Choroid plexus epithelial cell (primary cell): ENCODE data around the gene STH.
"Not testable (repeated sequence)": the region's sequence is repeated elsewhere in the genome, so short reads cannot be mapped to it uniquely, and the experiment has no call there.

Experiments
- DNase-seq: peaks from one replicate; pipeline ENCODE4 v3.0.0-alpha.2; 2010; ENCODE audit warnings: low read depth
- H3K4me3 ChIP-seq: 2 replicates; pipeline ENCODE4 v1.5.1; 2011; ENCODE audit warnings: low read depth, mild to moderate bottlenecking, control low read depth, low read length, moderate library complexity
- TF ChIP-seq, protein P1 (sequence below): conservative IDR thresholded peaks from 2 replicates; pipeline ENCODE4 v1.5.1; 2011; ENCODE audit warnings: low read depth, mild to moderate bottlenecking, control low read depth, inconsistent platforms, low read length, moderate library complexity

STH gene

DNA sequence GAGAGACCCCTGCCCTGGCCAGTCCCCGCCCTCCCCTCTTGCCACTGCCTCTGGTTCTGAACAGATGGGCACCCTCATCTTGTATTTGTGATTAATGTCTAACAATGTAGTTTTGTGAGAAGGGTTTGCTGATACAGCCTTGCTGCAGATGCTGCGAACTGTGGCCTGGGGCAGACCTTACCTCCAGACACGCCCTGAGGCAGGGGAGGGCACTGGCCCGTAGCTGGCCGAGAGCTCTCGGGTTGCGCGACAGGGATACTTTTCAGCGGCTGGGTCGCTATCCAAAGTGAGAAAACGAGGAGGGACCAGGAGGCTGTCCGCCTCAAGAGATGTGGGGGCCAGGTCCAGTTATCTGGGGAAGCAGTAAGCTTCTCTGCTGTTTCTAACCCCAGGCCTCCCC, 21.9 kb downstream of the STH start:
- no peak for DNase-seq
- TF ChIP-seq, protein P1, sequence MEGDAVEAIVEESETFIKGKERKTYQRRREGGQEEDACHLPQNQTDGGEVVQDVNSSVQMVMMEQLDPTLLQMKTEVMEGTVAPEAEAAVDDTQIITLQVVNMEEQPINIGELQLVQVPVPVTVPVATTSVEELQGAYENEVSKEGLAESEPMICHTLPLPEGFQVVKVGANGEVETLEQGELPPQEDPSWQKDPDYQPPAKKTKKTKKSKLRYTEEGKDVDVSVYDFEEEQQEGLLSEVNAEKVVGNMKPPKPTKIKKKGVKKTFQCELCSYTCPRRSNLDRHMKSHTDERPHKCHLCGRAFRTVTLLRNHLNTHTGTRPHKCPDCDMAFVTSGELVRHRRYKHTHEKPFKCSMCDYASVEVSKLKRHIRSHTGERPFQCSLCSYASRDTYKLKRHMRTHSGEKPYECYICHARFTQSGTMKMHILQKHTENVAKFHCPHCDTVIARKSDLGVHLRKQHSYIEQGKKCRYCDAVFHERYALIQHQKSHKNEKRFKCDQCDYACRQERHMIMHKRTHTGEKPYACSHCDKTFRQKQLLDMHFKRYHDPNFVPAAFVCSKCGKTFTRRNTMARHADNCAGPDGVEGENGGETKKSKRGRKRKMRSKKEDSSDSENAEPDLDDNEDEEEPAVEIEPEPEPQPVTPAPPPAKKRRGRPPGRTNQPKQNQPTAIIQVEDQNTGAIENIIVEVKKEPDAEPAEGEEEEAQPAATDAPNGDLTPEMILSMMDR, result no peak
- no peak overlapping the region for H3K4me3 ChIP-seq

- not testable (repeated sequence) for H3K4me3 ChIP-seq, DNase-seq
These were observed 24.3 kb downstream of the STH start for GRCh38 chr17:46023366-46023765.

- TF ChIP-seq, protein P1, result no peak
These were observed 24.8 kb downstream of the STH start for GRCh38 chr17:46023783-46024388.

DNA sequence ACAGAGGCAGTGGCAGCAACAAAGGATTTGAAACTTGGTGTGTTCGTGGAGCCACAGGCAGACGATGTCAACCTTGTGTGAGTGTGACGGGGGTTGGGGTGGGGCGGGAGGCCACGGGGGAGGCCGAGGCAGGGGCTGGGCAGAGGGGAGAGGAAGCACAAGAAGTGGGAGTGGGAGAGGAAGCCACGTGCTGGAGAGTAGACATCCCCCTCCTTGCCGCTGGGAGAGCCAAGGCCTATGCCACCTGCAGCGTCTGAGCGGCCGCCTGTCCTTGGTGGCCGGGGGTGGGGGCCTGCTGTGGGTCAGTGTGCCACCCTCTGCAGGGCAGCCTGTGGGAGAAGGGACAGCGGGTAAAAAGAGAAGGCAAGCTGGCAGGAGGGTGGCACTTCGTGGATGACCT, 25.5 kb downstream of the STH start:
- DNase-seq, result no peak
- H3K4me3 ChIP-seq, result no peak overlapping the region
- TF ChIP-seq, protein P1, result no peak

More at GRCh38 chr17:46023783-46024388, 24.8 kb downstream of the STH start:
- DNase-seq, result no peak
- no peak overlapping the region for H3K4me3 ChIP-seq

DNA sequence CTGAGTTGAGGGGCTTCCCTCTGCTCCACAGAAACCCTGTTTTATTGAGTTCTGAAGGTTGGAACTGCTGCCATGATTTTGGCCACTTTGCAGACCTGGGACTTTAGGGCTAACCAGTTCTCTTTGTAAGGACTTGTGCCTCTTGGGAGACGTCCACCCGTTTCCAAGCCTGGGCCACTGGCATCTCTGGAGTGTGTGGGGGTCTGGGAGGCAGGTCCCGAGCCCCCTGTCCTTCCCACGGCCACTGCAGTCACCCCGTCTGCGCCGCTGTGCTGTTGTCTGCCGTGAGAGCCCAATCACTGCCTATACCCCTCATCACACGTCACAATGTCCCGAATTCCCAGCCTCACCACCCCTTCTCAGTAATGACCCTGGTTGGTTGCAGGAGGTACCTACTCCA, 26.0 kb downstream of the STH start:
- H3K4me3 ChIP-seq, result no peak overlapping the region
- no peak for DNase-seq
- TF ChIP-seq, protein P1, result no peak

- no peak for DNase-seq
- TF ChIP-seq, protein P1, result no peak
- no peak overlapping the region for H3K4me3 ChIP-seq
These were observed 26.6 kb downstream of the STH start for GRCh38 chr17:46025510-46026165.

- H3K4me3 ChIP-seq, result no peak overlapping the region
- TF ChIP-seq, protein P1, result no peak
- no peak for DNase-seq
These were observed 27.4 kb downstream of the STH start for GRCh38 chr17:46026166-46027047.
